Measurements from ENCODE around the gene MANSC1.
"Not testable (repeated sequence)": the region's sequence is repeated elsewhere in the genome, so short reads cannot be mapped to it uniquely, and the experiment has no call there.

Gene MANSC1

DNA sequence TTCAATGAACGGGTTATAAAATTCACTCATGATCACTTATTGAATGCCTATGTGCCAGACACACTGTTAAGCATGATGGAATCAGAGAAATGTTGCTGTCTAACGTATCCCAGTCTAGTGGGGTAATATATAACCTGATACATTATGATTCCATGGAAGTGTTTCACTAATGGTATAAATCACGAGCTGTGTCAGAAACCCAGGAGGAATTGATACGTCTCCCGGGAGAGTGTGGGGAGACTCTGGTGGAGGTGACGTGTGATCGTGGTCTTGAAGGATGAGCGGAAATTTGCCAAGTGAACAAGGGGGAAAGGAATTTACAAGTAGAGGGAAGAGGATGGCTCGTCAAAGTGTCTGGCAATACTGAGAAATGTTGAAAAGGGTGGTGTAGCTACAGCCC, 26.5 kb downstream of the MANSC1 start:
- DNase-seq (ENCODE audit: low read depth), result no peak

- DNase-seq (ENCODE audit: low read depth), result no peak
Measured at GRCh38 chr12:12323118-12323517, 26.9 kb downstream of the MANSC1 start.

GRCh38 chr12:12319451-12320183, 30.4 kb downstream of the MANSC1 start:
- DNase-seq (ENCODE audit: low read depth), result no peak

GRCh38 chr12:12315838-12316237, 34.2 kb downstream of the MANSC1 start:
- DNase-seq (ENCODE audit: low read depth), result no peak

- not testable (repeated sequence) for DNase-seq (ENCODE audit: low read depth)
Measured at GRCh38 chr12:12310695-12311094, 39.3 kb downstream of the MANSC1 start.

DNA sequence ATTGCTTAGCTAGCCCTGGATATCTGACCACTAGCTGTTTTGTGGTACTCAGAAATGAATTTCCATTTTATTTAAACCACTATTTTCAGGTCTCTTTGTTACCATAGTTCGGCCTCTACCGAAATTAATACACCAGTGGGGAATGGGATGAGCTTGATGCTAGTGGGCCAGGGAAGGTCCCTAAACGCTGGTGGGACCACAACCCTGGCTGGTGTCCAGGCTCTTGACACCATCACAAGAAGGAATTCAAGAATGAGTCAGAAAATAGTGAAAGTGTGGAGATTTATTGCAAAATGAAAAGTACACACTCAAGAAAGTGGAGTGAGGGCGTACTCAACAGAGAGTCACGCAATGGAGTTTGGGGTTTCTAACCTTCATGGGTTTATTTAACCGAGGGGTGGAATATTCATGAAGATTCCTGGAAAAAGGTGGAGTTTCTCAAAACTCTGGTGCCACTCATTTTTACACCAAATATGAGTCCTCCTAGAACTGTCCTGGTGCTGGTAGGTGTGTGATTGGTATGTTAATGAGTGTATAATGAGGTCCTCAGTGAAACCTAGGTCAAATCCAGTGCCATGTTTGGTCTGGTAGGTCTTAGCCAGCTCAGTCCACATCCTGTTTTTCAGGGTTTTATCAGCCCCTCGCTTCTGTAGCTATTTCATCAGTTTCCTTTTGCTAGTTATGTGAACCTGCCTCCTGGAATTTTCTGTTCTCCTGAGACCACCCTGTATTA, 44.3 kb downstream of the MANSC1 start:
- no peak for DNase-seq (ENCODE audit: low read depth)

GRCh38 chr12:12302976-12303375, 47.1 kb downstream of the MANSC1 start:
- no peak for DNase-seq (ENCODE audit: low read depth)

DNA sequence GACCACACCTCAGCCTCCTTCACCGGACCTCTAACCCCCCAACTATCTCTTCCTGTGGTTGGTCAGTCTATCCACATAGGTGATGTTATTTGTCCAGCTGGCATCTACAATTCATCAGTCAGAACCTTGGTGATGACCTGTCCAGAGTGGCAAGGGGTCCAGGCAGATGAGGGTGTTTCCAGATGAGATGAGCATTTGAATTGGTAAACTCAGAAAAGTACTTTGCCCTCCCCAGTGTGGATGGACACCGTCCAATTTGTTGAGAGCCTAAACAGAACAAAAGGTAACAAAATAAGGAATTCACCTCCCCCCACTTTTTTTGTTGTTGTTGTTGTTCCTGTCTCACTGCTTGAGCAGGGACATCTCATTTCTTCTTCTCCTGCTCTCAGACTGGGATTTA, 48.9 kb downstream of the MANSC1 start:
- no peak for DNase-seq (ENCODE audit: low read depth)

GRCh38 chr12:12297201-12297830, 52.7 kb downstream of the MANSC1 start:
- no peak for DNase-seq (ENCODE audit: low read depth)

DNA sequence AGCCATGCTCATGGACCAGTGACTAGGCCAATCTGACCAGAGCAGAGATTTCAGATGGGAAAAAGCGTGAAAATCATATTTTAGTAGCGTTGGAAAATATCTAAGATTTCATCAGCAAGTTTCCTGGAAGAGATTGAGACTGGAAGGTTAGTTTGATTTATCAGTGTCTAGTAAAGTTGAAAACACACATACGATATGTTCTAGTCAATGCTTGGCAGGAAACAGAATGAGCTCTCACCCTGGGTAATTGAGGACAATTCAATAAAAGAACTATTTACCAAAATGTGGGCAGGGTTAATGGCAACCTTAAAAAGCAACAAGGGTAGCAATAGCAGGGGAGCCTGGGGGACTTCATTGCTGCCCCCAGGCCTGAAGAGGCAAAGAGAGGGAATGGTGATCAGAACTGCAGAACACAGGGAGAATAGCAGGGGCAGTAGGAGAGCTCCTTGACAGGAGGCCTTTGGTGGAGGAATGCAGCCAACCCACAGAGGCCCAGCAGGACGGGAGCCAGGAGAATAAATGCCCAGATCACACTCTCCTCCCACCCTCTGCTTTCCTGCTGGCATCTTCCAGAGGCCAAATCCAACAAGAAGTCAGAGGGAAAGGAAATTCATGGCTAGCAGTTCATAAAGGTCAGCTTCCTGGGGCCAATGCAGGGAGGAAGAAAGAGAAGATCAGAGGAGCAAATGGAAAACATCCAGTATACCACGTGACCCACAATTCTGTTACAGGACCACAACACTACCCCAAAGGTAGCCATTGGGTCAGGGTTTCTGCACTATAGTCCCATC, 55.6 kb downstream of the MANSC1 start:
- no peak for DNase-seq (ENCODE audit: low read depth)

- no peak for DNase-seq (ENCODE audit: low read depth)
Measured at GRCh38 chr12:12290206-12290605, 59.8 kb downstream of the MANSC1 start.

DNA sequence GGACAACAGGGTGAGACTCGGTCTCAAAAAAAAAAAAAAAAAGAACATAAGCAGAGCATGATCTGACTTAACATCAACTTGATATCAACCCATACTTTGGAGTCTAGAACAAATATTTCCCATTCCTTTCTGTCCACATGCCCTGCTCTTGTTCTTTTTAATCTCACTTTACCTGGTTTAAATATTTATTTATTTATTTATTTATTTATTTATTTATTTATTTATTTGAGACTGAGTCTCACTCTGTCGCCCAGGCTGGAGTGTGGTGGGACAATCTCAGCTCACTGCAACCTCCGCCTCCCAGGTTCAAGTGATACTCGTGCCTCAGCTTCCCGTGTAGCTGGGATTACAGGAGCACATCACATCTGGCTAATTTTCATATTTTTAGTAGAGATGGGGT, 63.6 kb downstream of the MANSC1 start:
- DNase-seq (ENCODE audit: low read depth), result no peak

- no peak for DNase-seq (ENCODE audit: low read depth)
Measured at GRCh38 chr12:12282761-12283425, 67.1 kb downstream of the MANSC1 start.

DNA sequence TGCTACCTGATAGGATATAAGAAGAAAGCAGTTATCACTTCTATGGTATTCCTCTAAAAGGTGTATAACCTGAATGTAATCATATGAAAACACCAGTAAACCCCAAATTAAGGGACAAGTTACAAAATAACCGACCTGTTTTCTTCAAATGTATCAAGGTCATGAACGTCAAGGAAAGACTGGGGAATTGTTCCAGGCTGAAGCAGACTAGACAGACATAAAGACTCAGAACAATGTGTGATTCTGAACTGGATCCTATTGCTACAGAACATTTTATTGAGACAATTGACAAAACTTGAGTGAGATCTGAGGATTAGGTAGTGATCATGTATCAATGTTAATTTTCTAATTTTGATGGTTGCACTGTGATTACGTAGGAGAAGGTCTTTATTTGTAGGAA, 67.8 kb downstream of the MANSC1 start:
- DNase-seq (ENCODE audit: low read depth), result no peak

GRCh38 chr12:12281134-12281533, 68.9 kb downstream of the MANSC1 start:
- DNase-seq (ENCODE audit: low read depth), result no peak

- DNase-seq (ENCODE audit: low read depth), result no peak
Measured at GRCh38 chr12:12278899-12279298, 71.1 kb downstream of the MANSC1 start.

Data from stimulated activated CD8-positive, alpha-beta memory T cell treated with anti-CD3 and anti-CD28 coated beads, Interleukin-15, amount 100 ng/mL, for 24 hours (primary cell).